HepG2 (cell line): ENCODE results near the gene FOLR1. TPM values are rescaled to one million over a fixed set of nuclear protein-coding genes. Genes with fewer than 3 reads are reported as not detected.

Experiments used
- ATAC-seq: fragments of 200-7000 bp; cut with Tn5 transposase; 3 replicates; pipeline ENCODE4 v1.9.1; 2020; ENCODE audit warnings: mild to moderate bottlenecking, moderate library complexity
- BruUV-seq: library from RNA; stranded (reverse); fragments of 400-500 nt; replicated peaks from 2 replicates; lab custom pipeline; 2021; lab: Mats Ljungman, UMichigan
- CTCF ChIA-PET: fragments of 300-600 bp; formaldehyde crosslinking; extraction: SDS; loops from one replicate; lab custom pipeline; 2021; ENCODE audit warnings: low total read pairs, inconsistent platforms, low intra/inter-chr PET ratio; lab: Yijun Ruan, JAX
- POLR2A ChIA-PET: fragments of 350-600 bp; sonication (Branson Sonifier 250); formaldehyde crosslinking; loops from one replicate; lab custom pipeline; 2020; ENCODE audit warnings: antibody characterized with exemption, inconsistent platforms; lab: Yijun Ruan, JAX
- DNase-seq: peaks from one replicate; pipeline ENCODE4 v3.0.0-alpha.2; 2015; ENCODE audit warnings: low spot score
- FAIRE-seq: peaks from 3 replicates; lab custom pipeline; 2011; peaks lifted over from hg19 to GRCh38; lab: Jason Lieb, UNC
- H2AFZ ChIP-seq: one replicate; pipeline ENCODE4 v1.6.1; 2011; ENCODE audit warnings: low read length, inconsistent platforms
- H3K27ac ChIP-seq: fragments of 300-600 bp; 3 replicates; pipeline ENCODE4 v1.8.0; 2011; ENCODE audit warnings: mixed run types, mild to moderate bottlenecking, mixed read lengths, low read length, inconsistent platforms; ENCODE audit not compliant: insufficient read depth; ENCODE audit errors: extremely low read length
- H3K27me3 ChIP-seq, 2 experiments: fragments of 200-600 bp in 1 of 2; 2 replicates in 1 of 2; 3 replicates in 1 of 2; pipeline versions ENCODE4 v1.6.0 to v1.8.0; 2011; ENCODE audit warnings: low read length in 2 of 2, mild to moderate bottlenecking in 2 of 2, moderate library complexity in 2 of 2, inconsistent platforms in 1 of 2; ENCODE audit not compliant: insufficient read depth in 2 of 2, control insufficient read depth in 1 of 2
- H3K36me3 ChIP-seq, 2 experiments: fragments of 200-600 bp in 1 of 2; replicated peaks in 1 of 2; 2 replicates in 1 of 2; 3 replicates in 1 of 2; pipeline versions ENCODE4 v1.5.1 to v1.8.0; 2011; ENCODE audit warnings: low read length in 2 of 2, inconsistent platforms in 1 of 2; ENCODE audit not compliant: insufficient read depth in 2 of 2, control insufficient read depth in 1 of 2
- H3K4me1 ChIP-seq: 2 replicates; pipeline ENCODE4 v1.5.1; 2012; ENCODE audit warnings: low read length, inconsistent platforms; ENCODE audit not compliant: insufficient read depth
- H3K4me2 ChIP-seq: 2 replicates; pipeline ENCODE4 v1.6.0; 2011; ENCODE audit warnings: low read depth, low read length, inconsistent platforms
- H3K4me3 ChIP-seq, 3 experiments: fragments of 200-600 bp in 1 of 3; sonication (generic), shearing (Covaris generic) in 1 of 3; replicated peaks in 1 of 3; 2 replicates each; pipeline ENCODE4 v1.5.1; 2011 to 2016; ENCODE audit warnings: low read length in 3 of 3, inconsistent platforms in 2 of 3, low read depth in 2 of 3, mild to moderate bottlenecking in 2 of 3, control low read depth in 1 of 3, mixed read lengths in 1 of 3; ENCODE audit not compliant: insufficient read depth in 1 of 3
- H3K79me2 ChIP-seq: one replicate; pipeline ENCODE4 v1.6.1; 2011; ENCODE audit warnings: low read length, inconsistent platforms; ENCODE audit not compliant: insufficient read depth
- H3K9ac ChIP-seq: 2 replicates; pipeline ENCODE4 v1.6.0; 2011; ENCODE audit warnings: mild to moderate bottlenecking, low read depth, low read length, inconsistent platforms; ENCODE audit not compliant: insufficient read depth
- H3K9me3 ChIP-seq: 2 replicates; pipeline ENCODE4 v1.5.1; 2012; ENCODE audit warnings: mild to moderate bottlenecking, low read length
- H4K20me1 ChIP-seq: 2 replicates; pipeline ENCODE4 v1.6.0; 2011; ENCODE audit warnings: inconsistent platforms, mild to moderate bottlenecking, low read length, moderate library complexity; ENCODE audit not compliant: insufficient read depth
- AGO1 ChIP-seq: fragments of 200-400 bp; formaldehyde crosslinking; IDR thresholded peaks from 2 replicates; pipeline ENCODE4 v1.6.1; 2017; ENCODE audit warnings: mild to moderate bottlenecking, low read depth, low read length, moderate library complexity; ENCODE audit not compliant: poor library complexity, severe bottlenecking
- AGO2 ChIP-seq: fragments of 200-400 bp; formaldehyde crosslinking; optimal IDR thresholded peaks from 2 replicates; pipeline ENCODE3; 2017; ENCODE audit warnings: mild to moderate bottlenecking, low read depth, low read length, moderate library complexity
- KDM2A ChIP-seq: sonication (generic); formaldehyde crosslinking; IDR thresholded peaks from 2 replicates; pipeline ENCODE4 v1.4.0; 2020; ENCODE audit warnings: low read depth, missing genetic modification reagents, borderline replicate concordance
- PAX8 ChIP-seq: sonication (generic); formaldehyde crosslinking; IDR thresholded peaks from 2 replicates; pipeline ENCODE4 v1.8.0; 2022; ENCODE audit warnings: mild to moderate bottlenecking, missing genetic modification reagents, borderline replicate concordance
- POLR2G ChIP-seq: fragments of 200-400 bp; formaldehyde crosslinking; IDR thresholded peaks from 2 replicates; pipeline ENCODE4 v1.6.1; 2018; ENCODE audit warnings: mild to moderate bottlenecking, low read depth, low read length, moderate library complexity
- PTBP1 ChIP-seq: fragments of 200-400 bp; formaldehyde crosslinking; IDR thresholded peaks from 2 replicates; pipeline ENCODE4 v1.6.1; 2018; ENCODE audit warnings: low read length, low read depth; ENCODE audit not compliant: poor library complexity, severe bottlenecking
- RBM22 ChIP-seq: fragments of 200-400 bp; formaldehyde crosslinking; optimal IDR thresholded peaks from 2 replicates; pipeline ENCODE3; 2017; ENCODE audit warnings: mild to moderate bottlenecking, low read length, moderate library complexity
- ZFP36L1 ChIP-seq: sonication (generic); formaldehyde crosslinking; IDR thresholded peaks from 2 replicates; pipeline ENCODE4 v1.8.0; 2022; ENCODE audit warnings: mild to moderate bottlenecking, missing genetic modification reagents, moderate library complexity
- ZNF558 ChIP-seq: sonication (generic); formaldehyde crosslinking; IDR thresholded peaks from 2 replicates; pipeline ENCODE4 v1.9.0; 2022; ENCODE audit warnings: mild to moderate bottlenecking, missing genetic modification reagents, borderline replicate concordance
- ZNF776 ChIP-seq: sonication (generic); formaldehyde crosslinking; IDR thresholded peaks from 2 replicates; pipeline ENCODE4 v1.4.0; 2020; ENCODE audit warnings: mild to moderate bottlenecking, missing genetic modification reagents
- WGBS: methylation state at CpG from one replicate; pipeline ENCODE4 v1.1.6; 2017; ENCODE audit warnings: low lambda C conversion rate; 5-methylcytosine and 5-hydroxymethylcytosine counted together
- in situ Hi-C: cut with HindIII; loops from 2 replicates; pipeline ENCODE4 v1.10.0; 2017; ENCODE audit warnings: low pct_unique_long_range_greater_than_20kb; ENCODE audit not compliant: extremely low pct_ligation_motif_present
- intact Hi-C: fragments of 100-400 bp; cut with micrococcal nuclease; formaldehyde crosslinking; loops from one replicate; pipeline ENCODE4 v1.10.0; 2022; ENCODE audit not compliant: unreplicated experiment
- polyA plus RNA-seq, 8 experiments: library from polyadenylated mRNA; depleted of rRNA in 3 of 8; stranded (reverse) in 7 of 8; unstranded in 1 of 8; fragments of >200 nt; fragmentation: Illumina TruSeq in 4 of 8; extraction: Trizol in 4 of 8; gene quantifications; 2 replicates each; pipeline versions ENCODE4 v1.2.1 to v1.2.3, GENCODE V29; 2011 to 2016; ENCODE audit warnings: low read depth in 4 of 8, missing spikeins in 1 of 8, mixed read lengths in 1 of 8; ENCODE audit not compliant: insufficient read depth in 1 of 8
- total RNA-seq, 5 experiments: library from RNA; depleted of rRNA; stranded (reverse); fragments of >200 nt; fragmentation: Illumina TruSeq; extraction: Trizol; gene quantifications; 2 replicates each; pipeline ENCODE4 v1.2.3, GENCODE V29; 2016; ENCODE audit warnings: low read depth in 1 of 5
- TF ChIP-seq, protein P1 (sequence below): IDR thresholded peaks from 2 replicates; pipeline ENCODE4 v1.6.1; 2016; ENCODE audit warnings: mild to moderate bottlenecking, missing biosample characterization, missing genetic modification reagents

The FOLR1 gene
- total and polyA plus RNA-seq, 2 of the 13 experiments (the other 11 are each of a cell fraction or from before 2014, with no cell fraction given): 0.20 TPM; not detected in 1

- Histone ChIP-seq H3K9me3 (no peaks in the 10 kb centered on the region), H3K9ac (no peak overlapping the region), H3K79me2 (no peaks in the 10 kb centered on the region), H3K4me1 (peaks cover 17% of the 10 kb centered on the region), H3K27ac (no peak overlapping the region), H4K20me1 (no peaks in the 10 kb centered on the region)
- in situ Hi-C loops: no loop called here
- CTCF ChIA-PET: no interaction called here
- POLR2A ChIA-PET: no interaction called here
- no TSS peak for BruUV-seq
- no peak for FAIRE-seq
- TF ChIP-seq POLR2G (peak; percentile 69), AGO1 (peak; percentile 59), ZNF776 (CRISPR knock-in tag) (0 out of 2 replicates have a peak, but pooled peaks have one; percentile 13), ZNF558 (CRISPR knock-in tag) (no peak), PAX8 (CRISPR knock-in tag) (no peak), RBM22 (peak; percentile 79), PTBP1 (no peak), ZFP36L1 (CRISPR knock-in tag) (no peak), KDM2A (peak; percentile 88), AGO2 (peak; percentile 86)
- TF ChIP-seq, protein P1, sequence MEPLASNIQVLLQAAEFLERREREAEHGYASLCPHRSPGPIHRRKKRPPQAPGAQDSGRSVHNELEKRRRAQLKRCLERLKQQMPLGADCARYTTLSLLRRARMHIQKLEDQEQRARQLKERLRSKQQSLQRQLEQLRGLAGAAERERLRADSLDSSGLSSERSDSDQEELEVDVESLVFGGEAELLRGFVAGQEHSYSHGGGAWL (CRISPR knock-in tag): 0 out of 2 replicates have a peak, but pooled peaks have one; percentile 7
- TF ChIP-seq, all 625 proteins: peak for 7
- H3K36me3 ChIP-seq: peaks cover 6 to 12% of the 10 kb centered on the region in 2 experiments; a peak in 3 of 5 replicates
- peak overlapping the region; percentile 48 for H3K4me2 ChIP-seq
- DNase-seq (no peak), ATAC-seq (no peak)
- intact Hi-C loops: loop anchor here (2.0 kb wide), 1 partner anchor 15 kb away; the partner anchor contains the start of gene INPPL1
- 64% methylated on average over 17 of the region's 25 CpGs for whole genome bisulfite sequencing
- H3K4me3 ChIP-seq: peak overlapping the region in 1 of 3 experiments; percentile 45; a peak in 1 of 6 replicates
- peaks cover 2 to 36% of the 10 kb centered on the region in 2 experiments; a peak in 4 of 5 replicates for H3K27me3 ChIP-seq
- H2AFZ ChIP-seq: no peak overlapping the region
Measured at GRCh38 chr11:72239313-72239848, 47.4 kb downstream of the FOLR1 start.
